ENCODE results near the gene ABLIM3.

Gene ABLIM3

DNA sequence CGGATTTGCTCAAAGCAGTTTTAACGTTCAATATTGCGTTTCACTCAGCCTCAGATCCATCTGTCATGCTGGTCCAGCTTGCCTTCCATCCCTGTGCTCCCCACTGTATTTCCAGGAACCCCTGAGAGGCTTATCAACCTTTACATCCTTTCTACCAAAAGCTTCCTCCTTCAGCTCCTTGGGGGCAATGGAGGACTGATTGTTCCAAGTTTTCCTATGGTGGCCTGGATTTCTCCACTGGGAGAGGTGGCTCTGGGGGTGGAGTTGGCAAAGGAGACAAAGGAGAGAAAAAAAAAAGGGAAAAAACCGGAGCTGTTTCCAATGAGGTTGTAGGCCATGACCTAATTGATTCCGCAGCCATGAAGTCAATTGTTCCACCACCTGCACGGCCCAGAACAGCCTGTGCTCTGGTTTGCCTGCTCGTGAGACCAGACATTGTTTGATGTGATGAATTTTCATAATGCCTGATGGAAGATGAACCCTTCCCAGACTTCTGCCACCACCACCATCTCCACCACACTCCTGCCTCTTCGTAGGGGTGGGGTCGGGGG, 54.1 kb downstream of the ABLIM3 start:
- TF ChIP-seq, protein P1, sequence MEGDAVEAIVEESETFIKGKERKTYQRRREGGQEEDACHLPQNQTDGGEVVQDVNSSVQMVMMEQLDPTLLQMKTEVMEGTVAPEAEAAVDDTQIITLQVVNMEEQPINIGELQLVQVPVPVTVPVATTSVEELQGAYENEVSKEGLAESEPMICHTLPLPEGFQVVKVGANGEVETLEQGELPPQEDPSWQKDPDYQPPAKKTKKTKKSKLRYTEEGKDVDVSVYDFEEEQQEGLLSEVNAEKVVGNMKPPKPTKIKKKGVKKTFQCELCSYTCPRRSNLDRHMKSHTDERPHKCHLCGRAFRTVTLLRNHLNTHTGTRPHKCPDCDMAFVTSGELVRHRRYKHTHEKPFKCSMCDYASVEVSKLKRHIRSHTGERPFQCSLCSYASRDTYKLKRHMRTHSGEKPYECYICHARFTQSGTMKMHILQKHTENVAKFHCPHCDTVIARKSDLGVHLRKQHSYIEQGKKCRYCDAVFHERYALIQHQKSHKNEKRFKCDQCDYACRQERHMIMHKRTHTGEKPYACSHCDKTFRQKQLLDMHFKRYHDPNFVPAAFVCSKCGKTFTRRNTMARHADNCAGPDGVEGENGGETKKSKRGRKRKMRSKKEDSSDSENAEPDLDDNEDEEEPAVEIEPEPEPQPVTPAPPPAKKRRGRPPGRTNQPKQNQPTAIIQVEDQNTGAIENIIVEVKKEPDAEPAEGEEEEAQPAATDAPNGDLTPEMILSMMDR (IDR thresholded peaks at IDR 0.05; ENCODE audit: control insufficient read depth, insufficient read depth, low read depth, low read length, missing control alignments) = no peak
- DNase-seq (ENCODE audit: low read depth) = no peak
- H3K4me3 ChIP-seq (ENCODE audit: control insufficient read depth, low read depth, low read length) = no peak overlapping the region

DNA sequence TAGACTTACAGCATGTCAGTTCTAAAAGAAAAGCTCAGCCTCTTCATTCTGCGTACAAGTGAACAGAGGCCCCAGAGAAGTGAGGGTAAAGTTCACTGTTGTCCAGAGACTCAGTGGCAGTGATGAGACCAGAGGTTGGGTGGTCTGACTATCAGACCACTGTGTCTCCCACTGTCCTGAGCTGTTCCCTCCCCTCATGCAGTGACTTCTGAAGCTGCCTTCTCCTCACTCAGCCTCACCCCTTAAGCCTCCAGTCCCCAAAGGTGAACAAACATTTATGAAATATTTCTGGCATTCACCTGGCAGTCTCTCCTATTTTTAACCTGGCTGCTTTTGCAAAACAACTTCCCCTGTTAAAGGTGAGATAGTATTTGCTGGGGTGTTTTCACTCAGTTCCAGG, 54.7 kb downstream of the ABLIM3 start:
- no peak for DNase-seq (ENCODE audit: low read depth)
- TF ChIP-seq, protein P1 (IDR thresholded peaks at IDR 0.05; ENCODE audit: control insufficient read depth, insufficient read depth, low read depth, low read length, missing control alignments) = no peak
- H3K4me3 ChIP-seq (ENCODE audit: control insufficient read depth, low read depth, low read length) = no peak overlapping the region

- no peak for DNase-seq (ENCODE audit: low read depth)
- no peak overlapping the region for H3K4me3 ChIP-seq (ENCODE audit: control insufficient read depth, low read depth, low read length)
- TF ChIP-seq, protein P1 (IDR thresholded peaks at IDR 0.05; ENCODE audit: control insufficient read depth, insufficient read depth, low read depth, low read length, missing control alignments) = no peak
Measured at GRCh38 chr5:149198148-149198547, 56.9 kb downstream of the ABLIM3 start.

DNA sequence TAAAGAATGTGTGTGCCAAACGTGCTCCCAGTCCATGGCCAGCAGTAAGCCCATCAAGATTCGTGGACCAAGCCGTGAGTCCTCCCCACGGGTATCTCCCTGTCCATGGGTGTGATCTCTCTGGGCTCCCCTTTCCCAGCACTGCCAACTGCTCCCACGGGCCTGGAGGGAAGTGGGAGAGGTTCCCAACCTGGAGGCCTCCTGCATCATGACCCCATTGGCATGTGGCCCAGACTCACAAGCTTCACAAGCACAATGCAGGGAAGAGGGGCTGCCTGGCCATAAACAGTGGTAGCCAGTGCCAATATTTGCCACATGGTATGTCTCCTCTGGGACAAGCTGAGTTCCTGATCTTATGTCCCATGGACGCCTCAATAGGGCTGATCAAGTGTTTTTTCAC, 59.1 kb downstream of the ABLIM3 start:
- TF ChIP-seq, protein P1 (IDR thresholded peaks at IDR 0.05; ENCODE audit: control insufficient read depth, insufficient read depth, low read depth, low read length, missing control alignments) = no peak
- no peak overlapping the region for H3K4me3 ChIP-seq (ENCODE audit: control insufficient read depth, low read depth, low read length)
- DNase-seq (ENCODE audit: low read depth) = no peak

- DNase-seq (ENCODE audit: low read depth) = no peak
- TF ChIP-seq, protein P1 (IDR thresholded peaks at IDR 0.05; ENCODE audit: control insufficient read depth, insufficient read depth, low read depth, low read length, missing control alignments) = no peak
- no peak overlapping the region for H3K4me3 ChIP-seq (ENCODE audit: control insufficient read depth, low read depth, low read length)
Measured at GRCh38 chr5:149201121-149201637, 59.9 kb downstream of the ABLIM3 start.

DNA sequence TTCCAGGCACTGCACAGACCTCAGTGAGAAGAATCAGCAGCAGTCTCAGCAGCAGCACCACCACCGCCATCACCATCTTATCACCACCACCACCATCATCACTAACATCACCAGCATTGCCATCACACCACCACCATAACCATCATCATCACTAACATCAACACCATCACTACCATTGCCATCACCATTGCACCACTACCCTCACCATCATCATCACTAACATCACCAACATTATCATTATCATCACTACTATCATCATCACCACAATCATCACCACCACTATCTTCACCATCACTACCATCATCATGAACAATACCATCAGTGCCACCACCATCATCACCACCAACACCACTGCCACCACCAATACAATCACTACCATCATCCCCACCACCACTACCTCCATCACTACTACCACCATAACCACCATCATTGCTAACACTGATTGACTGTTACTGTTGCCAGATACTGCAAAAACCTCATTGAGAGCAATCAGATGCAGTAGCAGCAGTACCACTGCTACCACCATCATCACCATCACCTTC, 61.7 kb downstream of the ABLIM3 start:
- DNase-seq (ENCODE audit: low read depth) = no peak
- no peak overlapping the region for H3K4me3 ChIP-seq (ENCODE audit: control insufficient read depth, low read depth, low read length)
- TF ChIP-seq, protein P1 (IDR thresholded peaks at IDR 0.05; ENCODE audit: control insufficient read depth, insufficient read depth, low read depth, low read length, missing control alignments) = no peak

All from AG09309 (cell line).